Right atrium auricular region (tissue), 2 donors: ENCODE data around the gene DPEP2. TPM values are rescaled to one million over a fixed set of nuclear protein-coding genes. Genes with fewer than 3 reads are reported as not detected.
"Not testable (repeated sequence)": the region's sequence is repeated elsewhere in the genome, so short reads cannot be mapped to it uniquely, and the experiment has no call there.

Experiments used
- DNase-seq: peaks from one replicate; pipeline ENCODE4 v3.0.0-alpha.2; 2019; ENCODE audit warnings: low spot score
- H3K27ac ChIP-seq, 2 donors: fragments of 200-600 bp; sonication (generic); 1 replicate in 1 of 2; 2 replicates in 1 of 2; pipeline ENCODE4 v1.5.1; 2016 to 2019
- H3K27me3 ChIP-seq, 2 donors: fragments of 200-600 bp; sonication (generic); one replicate each; pipeline versions ENCODE4 v1.5.1 to v1.6.0; 2017 to 2019
- H3K36me3 ChIP-seq: fragments of 200-600 bp; sonication (generic); one replicate; pipeline ENCODE4 v1.5.1; 2016
- H3K4me1 ChIP-seq, 2 donors: fragments of 200-600 bp; sonication (generic); one replicate each; pipeline versions ENCODE4 v1.5.1 to v1.6.0; 2017 to 2019
- H3K4me3 ChIP-seq, 2 donors: fragments of 200-600 bp; sonication (generic); 1 replicate in 1 of 2; 2 replicates in 1 of 2; pipeline ENCODE4 v1.5.1; 2017 to 2019; ENCODE audit warnings: mild to moderate bottlenecking in 1 of 2, moderate library complexity in 1 of 2
- H3K9me3 ChIP-seq, 2 donors: fragments of 200-600 bp; sonication (generic); one replicate each; pipeline ENCODE4 v1.5.1; 2019
- CTCF ChIP-seq, 2 donors: fragments of 200-600 bp; sonication (generic); IDR thresholded peaks; one replicate each; pipeline ENCODE4 v1.5.1; 2019; ENCODE audit warnings: antibody characterized with exemption in 2 of 2
- total RNA-seq, 2 donors: library from RNA; depleted of rRNA; stranded (reverse); fragments of >200 nt; gene quantifications; one replicate each; pipeline ENCODE4 v1.1.0, GENCODE V29; 2016

The DPEP2 gene
- total RNA-seq, 2 donors from 2014 or later, result 0.85 to 1.6 TPM

DNA sequence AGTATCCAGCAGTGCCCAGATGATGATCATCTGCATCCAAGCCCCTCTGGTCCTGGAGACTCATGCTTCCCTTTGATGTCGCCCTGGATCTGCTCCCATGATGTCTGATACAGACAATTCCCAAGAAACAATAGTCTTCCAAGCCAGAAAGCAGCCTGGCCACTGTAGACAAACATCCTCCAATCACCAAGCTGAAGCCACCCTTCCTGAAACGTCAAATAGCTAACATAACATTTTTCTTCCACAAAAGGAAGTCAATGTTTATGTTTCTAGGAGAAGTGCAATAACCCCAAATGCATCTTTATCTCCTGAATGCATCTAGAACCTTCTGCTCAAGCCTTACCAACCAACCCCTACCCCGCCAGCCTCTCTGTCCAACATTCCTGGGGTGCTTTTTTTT lies 1.2 kb upstream of the DPEP2 start:
- Histone ChIP-seq H3K4me3 (no peak overlapping the region), H3K27me3 (no peaks in the 10 kb centered on the region), H3K9me3 (no peaks in the 10 kb centered on the region), H3K4me1 (peaks cover 0 to 6% of the 10 kb centered on the region in 2 donors), H3K27ac (peak overlapping the region; percentile 56 to 62), H3K36me3 (no peaks in the 10 kb centered on the region)
- no peak for TF ChIP-seq CTCF (IDR thresholded peaks at IDR 0.05)
- no peak for DNase-seq

DNA sequence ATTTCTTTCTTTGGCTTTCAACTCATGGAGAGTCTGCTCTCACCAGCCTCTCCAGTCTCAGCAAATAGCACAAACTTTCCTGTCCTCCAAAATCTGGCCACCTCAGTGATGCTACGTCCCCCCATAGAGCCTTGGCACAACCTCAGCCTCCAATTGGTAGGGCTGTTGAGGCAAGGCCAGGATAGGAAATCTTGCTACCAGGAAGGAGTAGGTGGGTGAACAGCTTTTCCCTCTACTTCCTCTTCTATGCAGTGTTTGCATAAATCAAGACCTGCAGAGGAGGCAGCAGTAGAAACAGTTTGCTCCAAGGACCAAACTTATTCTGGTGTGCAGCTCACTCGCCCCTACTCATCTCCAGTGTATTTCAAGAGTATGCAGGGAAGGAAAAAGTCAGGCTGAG lies 701 bp upstream of the DPEP2 start:
- no peak for TF ChIP-seq CTCF (IDR thresholded peaks at IDR 0.05)
- Histone ChIP-seq H3K27me3 (no peaks in the 10 kb centered on the region), H3K4me3 (no peak overlapping the region), H3K27ac (peak overlapping the region; percentile 56 to 62), H3K9me3 (no peaks in the 10 kb centered on the region), H3K36me3 (no peaks in the 10 kb centered on the region), H3K4me1 (peaks cover 0 to 6% of the 10 kb centered on the region in 2 donors)
- DNase-seq, result no peak

DNA sequence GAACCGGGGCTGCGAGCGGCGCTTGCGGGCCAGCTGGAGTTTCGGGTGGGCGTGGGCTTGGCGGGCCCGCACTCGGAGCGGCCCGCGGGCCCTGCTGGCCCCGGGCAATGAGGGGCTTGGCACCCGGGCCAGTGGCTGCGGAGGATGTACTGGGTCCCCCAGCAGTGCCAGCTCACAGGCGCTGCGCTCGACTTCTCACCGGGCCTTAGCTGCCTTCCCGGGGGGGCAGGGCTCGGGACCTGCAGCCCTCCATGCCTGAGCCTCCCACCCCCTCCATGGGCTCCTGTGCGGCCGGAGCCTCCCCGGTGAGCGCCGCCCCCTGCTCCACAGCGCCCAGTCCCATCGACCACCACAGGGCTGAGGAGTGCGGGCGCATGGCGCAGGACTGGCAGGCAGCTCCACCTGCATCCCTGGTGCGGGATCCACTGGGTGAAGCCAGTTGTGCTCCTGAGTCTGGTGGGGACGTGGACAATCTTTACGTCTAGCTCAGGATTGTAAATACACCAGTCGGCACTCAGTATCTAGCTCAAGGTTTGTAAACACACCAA lies 979 bp downstream of the DPEP2 start:
- H3K4me1 ChIP-seq, result peaks cover 0 to 13% of the 10 kb centered on the region in 2 donors
- not testable (repeated sequence) for H3K4me3 ChIP-seq, H3K36me3 ChIP-seq, H3K27me3 ChIP-seq, H3K27ac ChIP-seq, DNase-seq, H3K9me3 ChIP-seq

DNA sequence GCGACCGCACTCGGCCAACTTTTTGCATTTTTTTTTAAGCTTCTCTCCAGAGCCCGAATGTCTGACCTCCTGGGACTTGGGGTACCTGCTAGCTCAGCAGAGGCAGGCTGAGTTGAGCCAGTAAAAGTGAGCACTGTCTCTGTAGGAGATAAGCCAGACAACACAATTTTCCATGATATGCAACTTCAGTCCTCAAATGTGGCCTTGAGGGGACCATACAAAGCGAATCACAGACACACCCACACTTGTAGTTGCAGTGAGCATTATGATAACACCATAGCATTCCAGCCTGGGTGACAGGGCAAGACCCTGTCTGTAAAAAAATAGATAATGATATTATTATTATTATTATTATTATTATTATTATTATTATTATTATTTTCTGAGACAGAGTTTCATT lies 2.6 kb downstream of the DPEP2 start:
- Histone ChIP-seq H3K4me1 (peaks cover 0 to 19% of the 10 kb centered on the region in 2 donors), H3K9me3 (no peaks in the 10 kb centered on the region), H3K36me3 (no peaks in the 10 kb centered on the region), H3K4me3 (no peak overlapping the region), H3K27ac (no peak overlapping the region), H3K27me3 (no peaks in the 10 kb centered on the region)
- TF ChIP-seq CTCF (IDR thresholded peaks at IDR 0.05), result no peak
- no peak for DNase-seq

DNA sequence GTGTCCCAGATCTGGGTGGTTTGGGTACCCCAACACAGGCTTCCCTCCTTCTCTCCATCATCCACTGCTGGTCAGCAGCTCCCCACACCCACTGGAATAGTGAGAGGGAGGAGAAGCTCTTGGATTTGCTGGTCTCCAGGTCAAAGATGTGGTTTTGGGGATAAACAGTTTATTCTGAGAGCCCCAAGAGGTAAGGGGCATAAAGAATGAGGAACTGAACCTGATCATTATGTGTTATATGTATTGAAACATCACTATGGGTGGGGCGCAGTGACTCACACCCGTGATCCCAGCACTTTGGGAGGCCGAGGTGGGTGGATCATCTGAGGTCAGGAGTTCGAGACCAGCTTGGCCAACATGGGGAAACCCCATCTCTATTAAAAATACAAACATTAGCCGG lies 3.9 kb downstream of the DPEP2 start:
- Histone ChIP-seq H3K9me3 (no peaks in the 10 kb centered on the region), H3K27ac (no peak overlapping the region), H3K36me3 (no peaks in the 10 kb centered on the region), H3K4me3 (no peak overlapping the region), H3K4me1 (peaks cover 0 to 19% of the 10 kb centered on the region in 2 donors), H3K27me3 (no peaks in the 10 kb centered on the region)
- TF ChIP-seq CTCF (IDR thresholded peaks at IDR 0.05), result no peak
- no peak for DNase-seq

DNA sequence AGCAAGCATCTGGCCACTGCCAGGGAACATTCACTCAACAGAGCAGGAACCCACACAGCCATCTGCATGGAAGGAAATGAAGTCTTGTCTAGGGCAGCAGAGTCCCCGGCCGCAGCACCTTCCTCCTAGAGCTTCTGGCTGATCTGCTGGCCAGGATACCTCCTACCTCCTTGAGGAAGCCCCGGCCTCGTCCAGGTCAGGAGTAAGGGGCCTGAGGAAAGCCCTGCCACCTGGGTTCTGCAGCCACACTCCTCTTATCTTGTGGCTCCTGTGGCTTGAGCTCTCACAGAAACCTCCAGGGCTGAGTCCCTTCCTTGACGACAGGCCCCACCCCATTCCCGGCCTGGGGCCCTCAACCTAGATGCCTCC lies 5.3 kb downstream of the DPEP2 start:
- H3K27me3 ChIP-seq, H3K4me3 ChIP-seq, DNase-seq, H3K9me3 ChIP-seq, H3K36me3 ChIP-seq: not testable (repeated sequence)
- peaks cover 0 to 13% of the 10 kb centered on the region in 2 donors for H3K4me1 ChIP-seq
- peak overlapping the region; percentile 67 to 79 for H3K27ac ChIP-seq
